D341Med (cell line): ENCODE measurements around the gene REPIN1.

Source experiments
- DNase-seq: peaks from one replicate; pipeline ENCODE4 v3.0.0; 2012; ENCODE audit warnings: low spot score

Gene REPIN1

DNA sequence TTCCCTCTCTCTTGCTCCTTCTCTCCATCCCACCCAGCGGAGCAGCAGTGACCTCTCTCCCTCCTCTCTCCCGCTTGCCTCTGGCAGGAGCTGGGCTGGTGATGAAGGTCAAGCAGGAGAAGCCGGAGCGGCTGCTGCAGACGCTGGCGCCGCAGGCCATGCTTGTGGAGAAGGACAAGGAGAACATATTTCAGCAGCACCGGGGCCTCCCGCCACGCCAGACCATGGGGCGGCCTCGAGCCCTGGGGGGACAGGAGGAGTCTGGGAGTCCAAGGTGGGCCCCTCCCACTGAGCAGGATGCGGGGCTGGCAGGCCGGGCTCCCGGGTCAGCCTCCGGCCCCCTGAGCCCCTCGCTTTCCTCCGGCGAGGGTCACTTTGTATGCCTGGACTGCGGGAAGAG is 27.8 kb downstream of the REPIN1 start:
- DNase-seq = no peak

DNA sequence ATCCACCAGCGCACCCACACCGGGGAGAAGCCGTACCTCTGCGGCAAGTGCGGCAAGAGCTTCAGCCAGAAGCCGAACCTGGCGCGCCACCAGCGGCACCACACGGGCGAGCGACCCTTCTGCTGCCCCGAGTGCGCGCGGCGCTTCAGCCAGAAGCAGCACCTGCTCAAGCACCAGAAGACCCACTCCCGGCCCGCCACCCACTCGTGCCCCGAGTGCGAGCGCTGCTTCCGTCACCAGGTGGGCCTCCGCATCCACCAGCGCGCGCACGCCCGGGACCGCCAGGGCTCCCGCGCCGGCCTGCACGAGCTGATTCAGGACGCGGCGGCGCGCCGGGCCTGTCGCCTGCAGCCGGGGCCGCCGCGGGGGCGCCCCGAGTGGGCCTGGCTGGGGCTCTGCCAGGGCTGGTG is 28.2 kb downstream of the REPIN1 start:
- DNase-seq = no peak

DNA sequence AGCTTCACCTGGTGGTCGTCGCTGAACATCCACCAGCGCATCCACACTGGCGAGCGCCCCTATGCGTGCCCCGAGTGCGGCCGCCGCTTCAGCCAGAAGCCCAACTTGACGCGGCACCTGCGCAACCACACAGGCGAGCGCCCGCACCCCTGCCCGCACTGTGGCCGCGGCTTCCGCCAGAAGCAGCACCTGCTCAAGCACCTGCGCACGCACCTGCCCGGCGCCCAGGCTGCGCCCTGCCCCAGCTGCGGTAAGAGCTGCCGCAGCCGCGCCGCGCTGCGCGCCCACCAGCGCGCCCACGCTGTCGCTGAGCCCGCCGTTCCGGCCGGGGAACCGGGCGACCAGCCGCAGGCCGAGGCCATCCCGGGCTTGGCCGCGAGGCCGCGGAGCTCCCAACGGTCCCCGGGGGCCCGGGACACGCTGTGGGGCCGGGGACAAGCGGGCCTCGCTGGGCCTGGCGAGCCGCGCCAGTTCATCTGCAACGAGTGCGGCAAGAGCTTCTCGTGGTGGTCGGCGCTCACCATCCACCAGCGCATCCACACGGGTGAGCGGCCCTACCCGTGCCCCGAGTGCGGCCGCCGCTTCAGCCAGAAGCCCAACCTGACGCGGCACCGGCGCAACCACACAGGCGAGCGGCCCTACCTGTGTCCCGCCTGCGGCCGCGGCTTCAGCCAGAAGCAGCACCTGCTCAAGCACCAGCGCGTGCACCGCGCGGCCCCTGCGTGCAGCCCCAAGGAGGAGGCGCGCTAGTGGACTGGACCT is 28.9 kb downstream of the REPIN1 start:
- DNase-seq = no peak

DNA sequence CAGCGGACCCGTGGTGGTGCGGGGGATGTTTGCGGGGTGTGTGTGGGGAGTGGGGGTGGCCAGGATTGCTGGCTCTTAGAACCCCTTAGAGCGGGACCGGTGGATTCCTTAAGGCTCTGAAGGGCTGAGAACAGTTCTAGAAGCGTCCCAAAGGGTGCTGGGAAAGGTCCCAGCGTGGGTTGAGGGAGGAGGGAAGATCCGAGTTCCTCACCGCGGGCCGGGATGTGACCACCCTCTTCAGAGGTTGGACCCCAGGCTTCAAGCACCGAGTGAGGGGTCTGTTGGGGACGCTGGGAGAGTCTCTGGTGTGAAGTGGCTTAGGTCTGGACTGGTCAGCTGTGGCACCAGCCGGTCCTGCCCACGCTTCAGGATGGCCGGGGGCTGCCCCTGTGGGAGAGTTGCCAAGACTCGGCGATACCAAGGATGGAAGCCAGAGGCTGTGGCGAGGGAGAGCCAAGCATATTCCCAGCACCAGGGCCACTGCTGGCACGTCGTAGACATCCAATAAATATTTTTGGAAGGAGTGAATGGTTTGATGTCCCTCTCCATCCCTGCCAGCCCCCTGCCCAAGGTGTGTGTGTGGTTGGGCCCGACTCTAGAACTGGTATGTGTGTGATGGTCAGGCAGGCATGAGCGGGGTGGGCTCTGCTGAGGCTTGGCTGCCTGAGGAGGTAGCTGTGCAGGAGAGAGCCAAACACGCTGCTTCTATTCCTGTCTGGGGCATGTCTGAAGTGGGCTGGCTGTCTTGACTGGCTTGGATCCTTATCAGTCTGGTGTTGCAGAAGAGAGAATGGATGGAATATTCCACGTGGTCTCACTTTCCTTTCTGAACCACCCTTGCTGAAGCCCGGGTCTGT is 29.7 kb downstream of the REPIN1 start:
- no peak for DNase-seq

DNA sequence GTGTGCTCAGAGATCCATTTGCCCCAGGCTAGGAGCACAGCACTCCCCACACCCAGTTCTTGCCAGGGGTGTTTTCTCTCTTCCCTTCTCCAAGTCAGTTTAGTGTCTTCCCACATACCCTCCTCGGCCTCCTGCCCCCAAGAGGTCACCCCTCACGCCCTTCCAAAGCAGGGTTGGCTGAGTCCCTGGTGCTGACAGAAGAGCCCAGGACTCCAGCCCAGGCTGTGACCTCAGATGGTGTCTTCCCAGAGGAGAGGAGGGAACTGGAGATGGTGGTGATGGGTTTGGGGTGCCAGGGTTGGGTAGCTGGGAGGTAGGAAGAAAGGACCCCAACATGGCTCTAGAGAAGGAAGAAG is 30.3 kb downstream of the REPIN1 start:
- DNase-seq = no peak

- no peak for DNase-seq
These were observed 30.9 kb downstream of the REPIN1 start for GRCh38 chr7:150399421-150400007.

DNA sequence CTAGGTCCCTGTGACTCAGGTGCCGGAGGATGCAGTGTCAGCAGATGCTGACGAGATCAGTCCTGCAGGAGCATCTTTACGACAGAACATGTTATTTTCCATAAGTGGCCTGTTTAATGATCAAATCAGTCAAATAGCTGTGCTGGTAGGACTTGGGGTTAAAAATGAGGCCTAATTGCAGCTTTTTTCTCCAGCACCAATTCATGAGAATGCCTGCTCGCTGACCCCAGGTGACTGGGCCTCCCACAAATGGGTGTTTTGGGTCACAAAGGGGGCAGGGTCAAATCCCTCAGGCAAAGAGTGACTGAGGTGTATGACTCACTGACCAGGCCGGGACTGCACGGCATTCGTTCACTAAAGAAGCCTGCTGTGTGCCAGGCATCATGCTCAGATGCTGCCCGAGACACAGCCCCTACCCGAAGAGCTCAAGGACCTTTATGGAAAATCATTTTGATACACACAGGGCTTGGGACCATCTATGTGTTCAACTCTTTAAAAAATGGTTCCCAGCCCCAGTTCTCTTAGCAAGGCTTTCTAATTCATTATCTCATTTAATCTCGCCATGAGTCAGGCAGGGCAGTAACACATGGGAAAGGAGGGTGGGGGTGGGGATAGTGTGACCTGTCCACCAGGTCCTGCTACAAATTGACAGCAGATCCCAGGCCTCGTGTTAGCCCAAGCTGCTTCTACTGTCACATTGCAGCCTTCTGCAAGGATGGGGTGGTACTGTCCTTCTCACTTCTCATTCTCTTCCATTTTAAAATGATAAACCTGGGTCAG is 31.6 kb downstream of the REPIN1 start:
- peak; percentile 1 for DNase-seq

- peak; percentile 15 for DNase-seq
These were observed 32.3 kb downstream of the REPIN1 start for GRCh38 chr7:150400788-150401423.

DNA sequence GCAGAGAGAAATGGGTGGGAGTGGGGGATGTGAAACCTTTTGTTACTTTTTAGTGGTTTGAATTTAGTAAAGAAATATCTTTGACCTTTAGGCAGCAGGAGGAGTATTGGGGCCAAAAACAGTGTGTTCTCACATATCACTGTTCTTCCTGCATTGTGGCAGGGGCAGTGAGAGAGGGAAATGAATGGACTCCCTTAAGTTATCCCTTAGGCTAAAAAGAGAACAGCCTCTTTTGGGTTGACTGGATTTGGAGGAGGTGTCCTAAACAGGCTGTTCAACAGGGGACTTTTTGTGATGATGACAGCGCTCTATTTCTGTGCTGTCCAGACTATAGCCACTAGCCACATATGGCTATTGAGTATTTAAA is 32.8 kb downstream of the REPIN1 start:
- DNase-seq = peak; percentile 1

DNA sequence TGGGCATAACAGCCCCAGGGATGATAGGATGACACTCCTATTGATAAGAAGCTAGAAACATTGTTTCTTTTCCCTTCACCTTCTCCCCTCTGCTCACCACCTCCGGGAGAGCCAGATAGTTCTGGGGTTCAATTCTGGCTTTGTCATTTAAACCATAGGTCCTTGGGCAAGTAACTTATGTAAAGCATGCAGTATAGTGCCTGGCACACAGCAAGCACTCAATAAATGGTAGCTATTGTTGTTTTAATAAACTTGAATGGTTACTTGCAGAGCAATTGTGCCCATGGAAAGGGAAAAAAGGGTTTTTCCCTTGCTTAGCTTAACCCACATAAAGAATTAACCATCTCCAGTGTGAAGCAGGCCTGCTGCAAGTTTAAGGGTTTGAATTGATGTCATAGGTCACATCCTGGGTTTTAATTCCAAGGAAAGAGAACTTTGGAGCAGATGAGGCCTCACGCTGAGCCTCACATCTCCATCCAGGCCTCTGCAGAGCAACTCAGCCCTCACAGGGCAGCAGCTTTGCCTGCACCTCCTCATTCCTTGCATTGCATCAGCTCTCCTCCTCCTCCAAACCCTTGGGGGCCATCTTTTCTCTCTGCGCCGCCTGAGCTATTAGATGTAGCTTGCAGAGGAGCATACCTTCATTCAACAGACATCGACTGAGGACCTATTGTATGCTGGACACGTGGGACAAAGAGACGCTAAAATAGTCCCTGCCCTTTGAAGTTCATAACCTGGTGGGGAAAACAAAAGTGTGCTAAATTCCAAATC is 33.4 kb downstream of the REPIN1 start:
- DNase-seq = peak; percentile 14

DNA sequence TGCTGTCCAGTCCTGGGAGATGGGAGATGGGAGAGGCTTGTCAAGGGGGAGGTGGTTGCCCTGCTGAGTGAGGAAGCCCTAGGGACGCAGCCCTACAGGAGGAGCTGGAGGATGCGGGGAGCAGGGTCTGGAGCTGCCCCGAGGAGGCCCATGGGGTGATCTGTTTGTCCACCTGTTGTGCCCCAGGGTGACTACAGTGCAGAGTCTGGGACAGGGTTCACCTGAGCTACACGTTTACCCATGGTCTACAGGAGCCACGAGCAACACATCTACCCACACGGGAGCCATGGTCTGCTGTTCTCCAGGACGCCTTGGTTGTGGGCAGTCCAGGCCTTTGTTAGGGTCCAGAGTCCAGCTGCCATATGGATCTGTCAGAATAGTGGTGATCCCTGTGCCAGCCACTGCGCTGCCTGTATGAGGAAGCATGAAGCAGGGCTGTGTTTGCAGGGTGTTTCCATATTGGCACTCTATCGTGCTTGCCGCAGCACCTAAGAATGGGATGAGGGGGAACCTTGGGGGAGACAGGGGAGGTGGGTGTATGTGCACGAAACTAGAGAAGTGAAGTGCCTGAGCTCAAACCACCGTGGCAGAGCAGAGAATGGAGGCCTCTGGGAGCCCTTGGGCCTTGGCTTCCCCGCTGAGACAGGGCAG is 34.2 kb downstream of the REPIN1 start:
- DNase-seq = peak; percentile 16

GRCh38 chr7:150403376-150404171 is 35.0 kb downstream of the REPIN1 start:
- DNase-seq = peak; percentile 20

- DNase-seq = no peak
These were observed 35.7 kb downstream of the REPIN1 start for GRCh38 chr7:150404172-150404804.

GRCh38 chr7:150404805-150405583 is 36.4 kb downstream of the REPIN1 start:
- DNase-seq = peak; percentile 95

DNA sequence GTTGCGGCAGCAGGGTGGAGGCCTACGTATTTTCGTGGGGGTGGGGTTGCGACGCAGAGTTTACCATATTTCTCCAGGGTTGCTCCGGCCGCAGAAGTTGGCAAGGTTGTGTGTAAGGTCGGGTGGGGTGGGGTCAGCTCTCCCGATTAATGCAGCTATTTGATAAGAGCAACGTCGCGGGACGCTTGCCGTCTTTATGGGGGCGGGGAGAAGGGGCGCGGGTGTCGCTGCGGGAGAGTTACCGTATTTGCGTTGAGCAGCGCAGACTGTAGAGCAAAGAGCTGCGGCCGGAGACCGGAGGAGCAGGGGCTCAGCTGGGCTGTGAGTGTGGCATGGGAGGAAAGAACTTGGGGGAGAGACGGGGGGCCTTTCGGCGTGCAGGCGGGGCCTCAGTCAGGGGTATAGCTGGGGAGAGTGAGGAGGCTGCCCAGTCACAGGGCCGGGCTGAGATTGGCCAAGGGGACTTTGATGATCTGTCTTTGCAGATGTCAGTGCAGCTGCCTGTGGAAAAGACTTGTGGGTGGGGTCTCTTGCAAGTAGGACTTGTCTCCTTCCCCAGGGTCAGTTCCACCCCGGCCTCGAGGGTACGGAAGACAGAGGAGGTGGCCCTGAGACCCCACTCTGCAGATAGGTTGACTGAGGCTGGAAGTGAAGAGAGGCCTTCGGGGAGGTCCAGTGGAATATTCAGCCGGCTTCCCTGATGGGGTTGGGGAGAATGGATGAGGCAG is 37.1 kb downstream of the REPIN1 start:
- peak; percentile 72 for DNase-seq

- DNase-seq = no peak
These were observed 37.6 kb downstream of the REPIN1 start for GRCh38 chr7:150406312-150406566.

- DNase-seq = peak; percentile 31
These were observed 38.2 kb downstream of the REPIN1 start for GRCh38 chr7:150406567-150407421.
